ENCODE results near the gene DNASE2B.

- TF ChIP-seq CTCF (IDR thresholded peaks at IDR 0.05) (no peak), POLR2A (IDR thresholded peaks at IDR 0.05) (no peak)
Measured at GRCh38 chr1:84407524-84407923, 9.2 kb downstream of the DNASE2B start.
